Measurements from ENCODE around the gene CTIF.
"Not testable (repeated sequence)": the region's sequence is repeated elsewhere in the genome, so short reads cannot be mapped to it uniquely, and the experiment has no call there.

The CTIF gene

GRCh38 chr18:48708807-48709206 is 170.0 kb downstream of the CTIF start:
- DNase-seq (ENCODE audit: low spot score): no peak

DNA sequence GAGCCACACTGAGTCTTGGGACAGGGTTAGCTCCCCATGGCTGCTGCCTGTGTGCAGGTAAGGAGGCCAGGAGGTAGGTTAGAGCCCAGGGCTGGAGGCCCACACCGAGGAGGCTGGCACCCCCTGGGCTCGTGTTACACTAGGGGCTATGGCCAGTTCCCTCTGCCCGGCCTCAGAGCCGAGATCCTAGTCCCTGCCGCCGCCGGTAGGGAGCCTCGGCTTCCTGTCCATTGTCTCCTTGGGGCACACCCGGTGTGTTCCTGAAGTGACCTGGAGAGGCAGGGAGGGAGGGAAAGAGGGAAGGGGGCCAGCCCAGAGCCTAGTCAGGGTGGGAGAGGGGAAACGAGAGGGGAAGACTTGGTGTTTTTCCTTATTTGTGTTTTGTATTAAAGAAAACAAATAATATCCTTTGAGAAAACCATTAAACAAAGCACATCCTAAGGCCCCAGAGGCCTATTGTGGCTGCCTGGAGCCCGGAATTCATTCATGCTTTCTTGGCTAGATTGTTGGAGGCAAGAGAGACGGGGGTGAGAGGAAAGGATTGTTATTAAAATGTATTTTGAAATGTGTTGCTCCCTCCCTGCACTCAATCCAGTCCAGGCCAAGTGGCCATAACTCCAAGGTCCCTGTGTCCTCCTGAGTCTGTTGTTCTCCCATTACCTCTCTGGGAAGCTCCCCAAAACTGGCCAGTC is 170.7 kb downstream of the CTIF start:
- DNase-seq (ENCODE audit: low spot score): no peak

- DNase-seq (ENCODE audit: low spot score): peak; percentile 66
Measured at GRCh38 chr18:48711651-48712486, 173.0 kb downstream of the CTIF start.

DNA sequence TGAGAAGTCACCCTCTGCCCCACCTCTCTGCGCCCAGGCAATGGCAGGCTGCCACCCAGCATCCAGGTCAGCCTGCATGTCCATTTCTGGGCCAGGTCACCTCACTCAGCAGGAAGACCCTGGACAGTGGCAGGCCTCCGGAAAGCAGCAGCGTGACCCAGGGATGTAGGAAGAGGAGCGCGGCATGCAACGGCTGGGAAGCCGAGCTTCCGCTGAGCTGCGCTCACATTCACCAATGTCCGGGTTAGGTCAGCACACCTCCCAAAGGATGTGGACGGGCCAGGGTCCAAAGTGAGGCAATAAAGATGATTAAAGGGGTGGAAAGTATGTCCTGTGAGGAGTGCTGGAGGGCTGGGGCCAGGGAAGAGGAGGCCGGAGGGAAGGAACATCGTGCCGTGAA is 174.5 kb downstream of the CTIF start:
- no peak for DNase-seq (ENCODE audit: low spot score)

DNA sequence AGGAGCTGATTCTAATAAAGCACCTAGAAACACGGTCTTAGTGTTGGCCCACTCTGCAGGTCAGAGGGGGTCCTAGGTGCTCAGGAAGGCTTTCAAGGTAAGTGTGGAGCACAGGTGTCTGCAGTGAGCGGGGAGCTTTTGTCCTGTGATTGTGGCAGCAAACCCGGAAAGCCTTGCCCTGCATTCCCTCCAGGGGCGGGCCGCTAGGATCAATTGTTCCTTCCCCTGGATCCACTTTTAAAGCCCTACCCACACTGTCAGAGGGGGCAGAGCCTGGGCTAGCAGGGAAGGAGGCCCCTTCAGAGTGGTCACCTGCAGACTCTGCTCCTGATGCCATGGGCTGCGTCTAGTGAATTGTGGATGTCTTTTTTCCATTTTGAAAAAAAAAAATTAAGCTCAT is 176.0 kb downstream of the CTIF start:
- DNase-seq (ENCODE audit: low spot score): no peak

DNA sequence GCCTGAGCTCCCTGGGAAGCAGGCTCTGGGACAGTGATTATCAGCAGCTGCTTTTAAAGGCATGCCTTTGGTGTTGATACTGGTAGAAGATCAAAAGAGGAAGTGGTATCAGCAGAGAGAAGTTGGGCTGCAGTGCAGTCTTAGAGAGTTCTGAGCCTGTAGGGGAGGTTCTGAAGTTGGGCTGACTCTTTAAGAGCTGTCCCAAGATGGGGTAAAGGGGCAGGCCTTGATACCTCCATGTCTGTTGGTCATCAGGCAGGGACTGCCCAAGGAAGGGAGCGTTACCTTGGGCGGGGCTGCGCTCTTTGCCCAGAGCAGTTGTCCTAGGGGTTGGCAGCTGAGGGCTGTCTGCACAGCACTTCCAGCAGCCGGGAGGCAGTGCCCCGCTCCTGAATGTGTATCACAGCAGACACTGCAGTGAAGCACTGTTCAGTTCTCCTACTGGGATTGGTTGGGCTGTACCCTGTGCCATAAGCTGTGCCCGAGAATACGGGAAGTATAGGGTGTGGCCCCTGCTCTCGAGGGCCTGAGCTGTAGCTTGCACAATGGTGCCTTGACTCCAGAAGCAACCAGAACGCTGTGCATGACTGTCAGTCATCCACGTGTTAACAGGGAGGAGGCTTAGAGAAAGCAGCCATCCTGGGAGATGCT is 177.0 kb downstream of the CTIF start:
- DNase-seq (ENCODE audit: low spot score): no peak

GRCh38 chr18:48717227-48717626 is 178.4 kb downstream of the CTIF start:
- DNase-seq (ENCODE audit: low spot score): not testable (repeated sequence)

GRCh38 chr18:48718251-48718959 is 179.6 kb downstream of the CTIF start:
- no peak for DNase-seq (ENCODE audit: low spot score)

DNA sequence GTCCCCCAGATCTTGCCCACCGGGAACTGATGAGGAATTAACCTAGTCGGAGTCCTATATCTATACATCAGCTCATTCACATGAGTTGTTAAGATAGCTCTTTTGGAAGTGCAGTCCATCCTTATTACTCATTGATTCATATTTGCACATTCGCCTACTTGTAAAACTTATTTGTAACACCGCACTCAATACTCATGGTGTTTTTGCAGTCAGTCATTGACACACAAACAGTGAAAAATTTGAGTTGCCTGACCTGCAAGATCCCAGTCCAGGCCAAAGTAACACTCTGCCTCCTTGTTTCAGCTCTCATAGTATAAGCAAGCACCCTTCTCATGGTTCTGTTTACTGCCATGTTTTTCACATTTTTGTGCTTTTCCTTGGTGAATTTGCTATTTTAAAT is 180.6 kb downstream of the CTIF start:
- DNase-seq (ENCODE audit: low spot score): no peak

- DNase-seq (ENCODE audit: low spot score): peak; percentile 70
Measured at GRCh38 chr18:48719974-48720654, 181.3 kb downstream of the CTIF start.

DNA sequence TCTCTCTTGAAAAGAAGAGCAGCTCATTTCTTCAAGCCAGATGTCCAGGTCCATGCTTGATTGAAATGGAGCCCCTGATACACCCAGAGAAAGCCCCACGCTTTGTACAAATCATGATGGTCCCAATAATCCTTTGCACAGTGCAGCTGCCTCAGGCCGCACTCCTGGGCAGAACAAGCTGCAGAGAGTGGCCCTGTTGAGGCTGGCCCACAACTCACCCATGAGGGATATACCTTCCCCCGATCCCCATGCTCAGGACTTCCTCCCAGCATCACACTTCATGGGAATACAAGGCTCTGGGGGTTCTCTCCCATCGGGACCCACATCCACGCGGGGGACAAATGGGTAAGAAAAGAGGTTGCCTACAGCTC is 181.8 kb downstream of the CTIF start:
- DNase-seq (ENCODE audit: low spot score): no peak

- DNase-seq (ENCODE audit: low spot score): no peak
Measured at GRCh38 chr18:48721312-48721711, 182.5 kb downstream of the CTIF start.

GRCh38 chr18:48723016-48723415 is 184.2 kb downstream of the CTIF start:
- no peak for DNase-seq (ENCODE audit: low spot score)

DNA sequence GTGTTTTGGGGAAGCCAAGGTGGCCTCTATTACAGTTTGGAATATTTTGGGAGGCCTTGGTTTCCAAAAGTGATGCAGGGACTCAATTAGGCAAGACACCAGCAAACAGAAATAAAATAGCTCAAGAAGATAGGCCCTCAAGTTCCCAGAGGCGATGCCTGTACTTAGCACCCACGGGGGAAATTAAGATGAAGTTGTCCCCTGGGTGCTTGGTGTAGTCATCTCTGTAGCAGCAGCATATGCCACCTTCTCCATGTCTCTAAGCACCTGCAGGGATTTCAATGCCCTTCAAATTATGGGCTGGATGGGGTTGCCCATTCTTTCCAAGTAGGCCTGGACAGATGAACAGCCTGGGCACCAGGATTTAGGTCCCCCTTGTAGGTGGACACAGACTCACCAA is 185.0 kb downstream of the CTIF start:
- DNase-seq (ENCODE audit: low spot score): no peak

DNA sequence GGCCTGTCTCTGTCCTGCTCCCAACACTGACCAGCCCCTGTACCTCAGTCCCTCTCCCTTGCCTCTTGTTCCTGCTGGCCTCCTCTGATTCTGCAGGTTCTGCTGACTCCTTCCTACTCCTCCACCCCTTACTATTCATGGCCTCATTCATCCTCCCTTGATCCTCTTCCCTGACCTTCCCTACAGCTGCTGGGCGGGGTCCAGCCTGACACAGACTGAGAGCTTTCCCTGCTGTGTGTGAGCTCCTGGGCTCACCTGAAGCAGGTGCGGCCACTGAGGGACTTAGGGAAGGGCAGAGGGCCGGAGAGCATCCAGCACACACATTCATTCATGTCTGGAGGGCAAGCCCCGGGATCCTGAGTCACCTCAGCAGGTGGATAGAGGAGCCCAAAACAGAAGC is 185.6 kb downstream of the CTIF start:
- DNase-seq (ENCODE audit: low spot score): no peak

GRCh38 chr18:48724939-48725338 is 186.1 kb downstream of the CTIF start:
- no peak for DNase-seq (ENCODE audit: low spot score)

GRCh38 chr18:48725562-48725961 is 186.7 kb downstream of the CTIF start:
- DNase-seq (ENCODE audit: low spot score): no peak

GRCh38 chr18:48727681-48728080 is 188.8 kb downstream of the CTIF start:
- DNase-seq (ENCODE audit: low spot score): peak; percentile 62

GRCh38 chr18:48728204-48728833 is 189.5 kb downstream of the CTIF start:
- peak; percentile 91 for DNase-seq (ENCODE audit: low spot score)

DNA sequence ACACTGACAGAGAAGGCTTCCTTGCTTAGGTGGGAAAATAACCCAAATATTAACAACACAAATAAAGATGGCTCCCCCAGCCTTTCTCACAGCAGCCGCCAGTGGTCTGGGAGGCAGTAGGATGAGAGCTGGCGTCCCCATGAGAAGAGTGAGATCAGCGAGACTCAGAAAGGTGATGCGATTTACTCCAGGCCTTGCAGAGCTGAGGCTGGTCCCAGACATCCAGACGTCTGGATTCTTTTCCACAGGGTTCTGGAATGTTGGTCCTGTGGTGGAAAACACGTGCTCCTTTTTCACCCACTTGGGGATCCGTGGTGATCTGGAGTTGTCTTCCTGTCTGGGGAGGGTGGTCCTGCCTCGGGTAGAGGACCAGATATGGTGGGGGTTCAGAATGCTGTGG is 190.6 kb downstream of the CTIF start:
- no peak for DNase-seq (ENCODE audit: low spot score)

GRCh38 chr18:48730010-48730409 is 191.2 kb downstream of the CTIF start:
- no peak for DNase-seq (ENCODE audit: low spot score)

Measured in hepatic stellate cell (primary cell).